HepG2 (cell line): ENCODE measurements around the gene PSKH1. TPM values are rescaled to one million over a fixed set of nuclear protein-coding genes. Genes with fewer than 3 reads are reported as not detected.
A peak's percentile ranks its signal among the peaks of the same experiment; 100 is the strongest.

ENCODE experiments used
- ATAC-seq: fragments of 200-7000 bp; cut with Tn5 transposase; 3 replicates; pipeline ENCODE4 v1.9.1; 2020; ENCODE audit warnings: mild to moderate bottlenecking, moderate library complexity
- Bru-seq: library from RNA; stranded (reverse); fragments of 400-500 nt; gene quantifications from one replicate; lab custom pipeline; 2021; lab: Mats Ljungman, UMichigan
- BruChase-seq, 2 experiments: library from RNA; stranded (reverse); fragments of 400-500 nt; gene quantifications; one replicate each; lab custom pipeline; 2021; lab: Mats Ljungman, UMichigan
- BruUV-seq: library from RNA; stranded (reverse); fragments of 400-500 nt; replicated peaks from 2 replicates; lab custom pipeline; 2021; lab: Mats Ljungman, UMichigan
- CTCF ChIA-PET: fragments of 300-600 bp; formaldehyde crosslinking; extraction: SDS; loops from one replicate; lab custom pipeline; 2021; ENCODE audit warnings: low total read pairs, inconsistent platforms, low intra/inter-chr PET ratio; lab: Yijun Ruan, JAX
- POLR2A ChIA-PET: fragments of 350-600 bp; sonication (Branson Sonifier 250); formaldehyde crosslinking; loops from one replicate; lab custom pipeline; 2020; ENCODE audit warnings: antibody characterized with exemption, inconsistent platforms; lab: Yijun Ruan, JAX
- DNase-seq: peaks from one replicate; pipeline ENCODE4 v3.0.0-alpha.2; 2015; ENCODE audit warnings: low spot score
- FAIRE-seq: peaks from 3 replicates; lab custom pipeline; 2011; peaks lifted over from hg19 to GRCh38; lab: Jason Lieb, UNC
- H2AFZ ChIP-seq: one replicate; pipeline ENCODE4 v1.6.1; 2011; ENCODE audit warnings: low read length, inconsistent platforms
- H3K27ac ChIP-seq: fragments of 300-600 bp; 3 replicates; pipeline ENCODE4 v1.8.0; 2011; ENCODE audit warnings: mixed run types, mild to moderate bottlenecking, mixed read lengths, low read length, inconsistent platforms; ENCODE audit not compliant: insufficient read depth; ENCODE audit errors: extremely low read length
- H3K27me3 ChIP-seq, 2 experiments: fragments of 200-600 bp in 1 of 2; 2 replicates in 1 of 2; 3 replicates in 1 of 2; pipeline versions ENCODE4 v1.6.0 to v1.8.0; 2011; ENCODE audit warnings: low read length in 2 of 2, mild to moderate bottlenecking in 2 of 2, moderate library complexity in 2 of 2, inconsistent platforms in 1 of 2; ENCODE audit not compliant: insufficient read depth in 2 of 2, control insufficient read depth in 1 of 2
- H3K36me3 ChIP-seq, 2 experiments: fragments of 200-600 bp in 1 of 2; replicated peaks in 1 of 2; 2 replicates in 1 of 2; 3 replicates in 1 of 2; pipeline versions ENCODE4 v1.5.1 to v1.8.0; 2011; ENCODE audit warnings: low read length in 2 of 2, inconsistent platforms in 1 of 2; ENCODE audit not compliant: insufficient read depth in 2 of 2, control insufficient read depth in 1 of 2
- H3K4me1 ChIP-seq: 2 replicates; pipeline ENCODE4 v1.5.1; 2012; ENCODE audit warnings: low read length, inconsistent platforms; ENCODE audit not compliant: insufficient read depth
- H3K4me2 ChIP-seq: 2 replicates; pipeline ENCODE4 v1.6.0; 2011; ENCODE audit warnings: low read depth, low read length, inconsistent platforms
- H3K4me3 ChIP-seq, 3 experiments: fragments of 200-600 bp in 1 of 3; sonication (generic), shearing (Covaris generic) in 1 of 3; replicated peaks in 1 of 3; 2 replicates each; pipeline ENCODE4 v1.5.1; 2011 to 2016; ENCODE audit warnings: low read length in 3 of 3, inconsistent platforms in 2 of 3, low read depth in 2 of 3, mild to moderate bottlenecking in 2 of 3, control low read depth in 1 of 3, mixed read lengths in 1 of 3; ENCODE audit not compliant: insufficient read depth in 1 of 3
- H3K79me2 ChIP-seq: one replicate; pipeline ENCODE4 v1.6.1; 2011; ENCODE audit warnings: low read length, inconsistent platforms; ENCODE audit not compliant: insufficient read depth
- H3K9ac ChIP-seq: 2 replicates; pipeline ENCODE4 v1.6.0; 2011; ENCODE audit warnings: mild to moderate bottlenecking, low read depth, low read length, inconsistent platforms; ENCODE audit not compliant: insufficient read depth
- H3K9me3 ChIP-seq: 2 replicates; pipeline ENCODE4 v1.5.1; 2012; ENCODE audit warnings: mild to moderate bottlenecking, low read length
- H4K20me1 ChIP-seq: 2 replicates; pipeline ENCODE4 v1.6.0; 2011; ENCODE audit warnings: inconsistent platforms, mild to moderate bottlenecking, low read length, moderate library complexity; ENCODE audit not compliant: insufficient read depth
- DNMT3B ChIP-seq: conservative IDR thresholded peaks from 2 replicates; pipeline ENCODE4 v1.6.1; 2016; ENCODE audit warnings: missing biosample characterization, control low read depth
- GABPA ChIP-seq, 2 experiments: IDR thresholded peaks; 2 replicates each; pipeline ENCODE4 v1.6.1; 2011 to 2016; ENCODE audit warnings: low read depth in 2 of 2, low read length in 1 of 2, missing biosample characterization in 1 of 2, missing genetic modification characterization in 1 of 2
- GMEB2 ChIP-seq: IDR thresholded peaks from 2 replicates; pipeline ENCODE4 v1.6.1; 2016; ENCODE audit warnings: missing biosample characterization, missing genetic modification reagents, low read depth
- MEIS2 ChIP-seq: sonication (generic); formaldehyde crosslinking; IDR thresholded peaks from 2 replicates; pipeline ENCODE4 v1.9.0; 2021; ENCODE audit warnings: mild to moderate bottlenecking, missing genetic modification reagents
- PAX8 ChIP-seq: sonication (generic); formaldehyde crosslinking; IDR thresholded peaks from 2 replicates; pipeline ENCODE4 v1.8.0; 2022; ENCODE audit warnings: mild to moderate bottlenecking, missing genetic modification reagents, borderline replicate concordance
- PRDM15 ChIP-seq: sonication (generic); formaldehyde crosslinking; IDR thresholded peaks from 2 replicates; pipeline ENCODE4 v1.4.0; 2020; ENCODE audit warnings: missing genetic modification reagents
- SIN3A ChIP-seq: IDR thresholded peaks from 2 replicates; pipeline ENCODE4 v1.6.1; 2011; ENCODE audit warnings: low read depth, mild to moderate bottlenecking, control low read depth, low read length, borderline replicate concordance
- SMAD1 ChIP-seq: sonication (generic); formaldehyde crosslinking; IDR thresholded peaks from 2 replicates; pipeline ENCODE4 v1.4.0; 2020; ENCODE audit warnings: missing genetic modification reagents, low read depth, mild to moderate bottlenecking, borderline replicate concordance
- SRY ChIP-seq: sonication (generic); formaldehyde crosslinking; IDR thresholded peaks from 2 replicates; pipeline ENCODE4 v1.8.0; 2022; ENCODE audit warnings: mild to moderate bottlenecking, missing genetic modification reagents
- TBX2 ChIP-seq: sonication (generic); formaldehyde crosslinking; IDR thresholded peaks from 2 replicates; pipeline ENCODE4 v1.5.0; 2020; ENCODE audit warnings: missing genetic modification reagents, mild to moderate bottlenecking, borderline replicate concordance
- WGBS: methylation state at CpG from one replicate; pipeline ENCODE4 v1.1.6; 2017; ENCODE audit warnings: low lambda C conversion rate; 5-methylcytosine and 5-hydroxymethylcytosine counted together
- in situ Hi-C: cut with HindIII; loops from 2 replicates; pipeline ENCODE4 v1.10.0; 2017; ENCODE audit warnings: low pct_unique_long_range_greater_than_20kb; ENCODE audit not compliant: extremely low pct_ligation_motif_present
- intact Hi-C: fragments of 100-400 bp; cut with micrococcal nuclease; formaldehyde crosslinking; loops from one replicate; pipeline ENCODE4 v1.10.0; 2022; ENCODE audit not compliant: unreplicated experiment
- long read RNA-seq, 2 experiments: library from RNA in 1 of 2; library from polyadenylated mRNA in 1 of 2; stranded (forward) in 1 of 2; unstranded in 1 of 2; transcript quantifications; one replicate each; pipeline ENCODE4 v2.0.0, GENCODE V29; 2019 to 2022
- polyA minus RNA-seq, 3 experiments: library from RNA; depleted of rRNA, polyadenylated mRNA; stranded (reverse); fragments of >200 nt; gene quantifications; 2 replicates each; pipeline ENCODE4 v1.2.3, GENCODE V29; 2011; ENCODE audit warnings: low replicate concordance in 1 of 3
- polyA plus RNA-seq, 8 experiments: library from polyadenylated mRNA; depleted of rRNA in 3 of 8; stranded (reverse) in 7 of 8; unstranded in 1 of 8; fragments of >200 nt; fragmentation: Illumina TruSeq in 4 of 8; extraction: Trizol in 4 of 8; gene quantifications; 2 replicates each; pipeline versions ENCODE4 v1.2.1 to v1.2.3, GENCODE V29; 2011 to 2016; ENCODE audit warnings: low read depth in 4 of 8, missing spikeins in 1 of 8, mixed read lengths in 1 of 8; ENCODE audit not compliant: insufficient read depth in 1 of 8
- total RNA-seq, 5 experiments: library from RNA; depleted of rRNA; stranded (reverse); fragments of >200 nt; fragmentation: Illumina TruSeq; extraction: Trizol; gene quantifications; 2 replicates each; pipeline ENCODE4 v1.2.3, GENCODE V29; 2016; ENCODE audit warnings: low read depth in 1 of 5

Gene PSKH1
- total RNA-seq (2016; rRNA removed; fragmentation: Illumina TruSeq; extraction: Trizol) (8.4 and 12.9 TPM in 2 replicates), polyA plus RNA-seq (2011; rRNA removed) (19.1 and 45.7 TPM in 2 replicates), polyA minus RNA-seq (2011; rRNA and poly(A)+ RNA removed; ENCODE audit: low replicate concordance) (49.1 and 87.7 TPM in 2 replicates), Bru-seq, nascent RNA (percentile 69 among the genes with signal in this experiment), BruChase-seq, experiment 1, labeled RNA remaining after a 6-hour chase (percentile 62 among the genes with signal in this experiment), BruChase-seq, experiment 2, labeled RNA remaining after a 2-hour chase (percentile 66 among the genes with signal in this experiment)
- 19.3 and 21.7 TPM in 2 replicates for total RNA-seq (2016; cell fraction: cytosol; rRNA removed; fragmentation: Illumina TruSeq; extraction: Trizol; ENCODE audit: low read depth)
- 11.2 and 11.8 TPM in 2 replicates for total RNA-seq (2016; cell fraction: insoluble cytoplasmic fraction; rRNA removed; fragmentation: Illumina TruSeq; extraction: Trizol)
- 29.0 and 30.2 TPM in 2 replicates for total RNA-seq (2016; cell fraction: membrane; rRNA removed; fragmentation: Illumina TruSeq; extraction: Trizol)
- 10.0 and 11.3 TPM in 2 replicates for total RNA-seq (2016; cell fraction: nucleus; rRNA removed; fragmentation: Illumina TruSeq; extraction: Trizol)
- polyA plus RNA-seq (2011; cell fraction: cytosol; rRNA removed): 25.6 and 28.0 TPM in 2 replicates
- 28.8 and 29.7 TPM in 2 replicates for polyA plus RNA-seq (2011; cell fraction: nucleus; rRNA removed)
- 18.9 and 23.9 TPM in 2 replicates for polyA plus RNA-seq (2012)
- polyA plus RNA-seq (2016; cell fraction: cytosol; fragmentation: Illumina TruSeq; extraction: Trizol; ENCODE audit: low read depth): 17.3 and 28.4 TPM in 2 replicates
- 25.1 and 27.8 TPM in 2 replicates for polyA plus RNA-seq (2016; cell fraction: insoluble cytoplasmic fraction; fragmentation: Illumina TruSeq; extraction: Trizol; ENCODE audit: low read depth)
- polyA plus RNA-seq (2016; cell fraction: membrane; fragmentation: Illumina TruSeq; extraction: Trizol; ENCODE audit: low read depth): 46.7 and 49.0 TPM in 2 replicates
- 19.1 and 27.5 TPM in 2 replicates for polyA plus RNA-seq (2016; cell fraction: nucleus; fragmentation: Illumina TruSeq; extraction: Trizol; ENCODE audit: insufficient read depth, low read depth)
- 17.5 and 18.7 TPM in 2 replicates for polyA minus RNA-seq (2011; cell fraction: cytosol; rRNA and poly(A)+ RNA removed)
- polyA minus RNA-seq (2011; cell fraction: nucleus; rRNA and poly(A)+ RNA removed): 16.0 and 20.4 TPM in 2 replicates
- long read RNA-seq, experiment 1, partial matches to known transcripts: 0 of 1 reads
- long read RNA-seq, experiment 1, other reads (novel, unspliced or antisense): 0 of 1 reads
- long read RNA-seq, experiment 2, transcript PSKH1-201 (3 exons, 3,481 nt): major isoform, 12 of 66 reads
- long read RNA-seq, experiment 2, partial matches to known transcripts: 0 of 66 reads
- long read RNA-seq, experiment 2, other reads (novel, unspliced or antisense): 54 of 66 reads

GRCh38 chr16:67892899-67893742 is at the start of gene PSKH1:
Gene PSKH1, plus strand, starts transcription at chr16:67893254. Its CDS starts 15,496 bp downstream, at chr16:67908750.
- H3K4me1 ChIP-seq: peaks cover 43% of the 10 kb centered on the region
- H4K20me1 ChIP-seq: peaks cover 7% of the 10 kb centered on the region; the same call in 1 of the 2 replicates
- ChIA-PET CTCF (interaction anchor here (1.1 kb wide), 1 partner anchor 36 kb away, joined by 3 read pairs; no protein-coding TSS in a partner anchor), POLR2A (interaction anchor here (0.7 to 3.0 kb wide), 11 partner anchors 10 to 192 kb away, joined by 3 to 32 read pairs (median 4); partner anchors contain the start of genes CTRL, EDC4, LCAT and NFATC3)
- H3K9ac ChIP-seq: peak within 1 kb of the TSS; percentile 99
- H3K9me3 ChIP-seq: no peaks in the 10 kb centered on the region
- peak within 1 kb of the TSS; percentile 86 for H3K4me2 ChIP-seq
- no peaks in the 10 kb centered on the region for H3K36me3 ChIP-seq
- H3K79me2 ChIP-seq: peaks cover 40% of the 10 kb centered on the region
- WGBS: under 1% methylated on average over 56 of the region's 90 CpGs
- intact Hi-C loops (loop anchor here (2.0 kb wide), 1 partner anchor 36 kb away; no protein-coding TSS in a partner anchor), in situ Hi-C loops (no loop called here)
- BruUV-seq: TSS peak; percentile 90
- peak; percentile 94 for ATAC-seq
- H3K27me3 ChIP-seq: no peaks in the 10 kb centered on the region; a peak in 1 of 5 replicates
- peak within 1 kb of the TSS; percentile 90 for H3K27ac ChIP-seq
- FAIRE-seq: peak; percentile 62
- H2AFZ ChIP-seq: peak within 1 kb of the TSS; percentile 29
- DNase-seq: peak; percentile 95
- peak within 1 kb of the TSS; percentile 93 to 99 (median 98) for H3K4me3 ChIP-seq
- TF ChIP-seq SRY (peak; percentile 78; the same call in 1 of the 2 replicates), SIN3A (peak; percentile 39; the same call in 1 of the 2 replicates), DNMT3B (CRISPR knock-in tag) (no peak), TBX2 (peak; percentile 32; the same call in 1 of the 2 replicates), GMEB2 (peak; percentile 74), SMAD1 (CRISPR knock-in tag) (peak; percentile 79; the same call in 1 of the 2 replicates), MEIS2 (CRISPR knock-in tag) (peak; percentile 29; the same call in 1 of the 2 replicates), GABPA (IDR thresholded peaks at IDR 0.05; ENCODE audit: low read depth, low read length) (no peak), GABPA (CRISPR knock-in tag; IDR thresholded peaks at IDR 0.05; ENCODE audit: low read depth) (no peak), PRDM15 (CRISPR knock-in tag) (peak; percentile 24; the same call in 1 of the 2 replicates), PAX8 (CRISPR knock-in tag) (peak; percentile 45; the same call in 1 of the 2 replicates)
